ENCODE results near the gene SEC14L3.

GRCh38 chr22:30416837-30417236 lies 55.0 kb downstream of the SEC14L3 start:
- TF ChIP-seq, protein P1, sequence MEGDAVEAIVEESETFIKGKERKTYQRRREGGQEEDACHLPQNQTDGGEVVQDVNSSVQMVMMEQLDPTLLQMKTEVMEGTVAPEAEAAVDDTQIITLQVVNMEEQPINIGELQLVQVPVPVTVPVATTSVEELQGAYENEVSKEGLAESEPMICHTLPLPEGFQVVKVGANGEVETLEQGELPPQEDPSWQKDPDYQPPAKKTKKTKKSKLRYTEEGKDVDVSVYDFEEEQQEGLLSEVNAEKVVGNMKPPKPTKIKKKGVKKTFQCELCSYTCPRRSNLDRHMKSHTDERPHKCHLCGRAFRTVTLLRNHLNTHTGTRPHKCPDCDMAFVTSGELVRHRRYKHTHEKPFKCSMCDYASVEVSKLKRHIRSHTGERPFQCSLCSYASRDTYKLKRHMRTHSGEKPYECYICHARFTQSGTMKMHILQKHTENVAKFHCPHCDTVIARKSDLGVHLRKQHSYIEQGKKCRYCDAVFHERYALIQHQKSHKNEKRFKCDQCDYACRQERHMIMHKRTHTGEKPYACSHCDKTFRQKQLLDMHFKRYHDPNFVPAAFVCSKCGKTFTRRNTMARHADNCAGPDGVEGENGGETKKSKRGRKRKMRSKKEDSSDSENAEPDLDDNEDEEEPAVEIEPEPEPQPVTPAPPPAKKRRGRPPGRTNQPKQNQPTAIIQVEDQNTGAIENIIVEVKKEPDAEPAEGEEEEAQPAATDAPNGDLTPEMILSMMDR (IDR thresholded peaks at IDR 0.05; ENCODE audit: extremely low read depth in 1 of 2, insufficient read depth in 1 of 2, low read depth in 1 of 2, low read length in 2 of 2): no peak
- TF ChIP-seq POLR2A (IDR thresholded peaks at IDR 0.05; ENCODE audit: low read depth, low read length) (no peak), POLR2AphosphoS5 (IDR thresholded peaks at IDR 0.05; ENCODE audit: insufficient read depth, low read depth, low read length) (no peak), JUN (IDR thresholded peaks at IDR 0.05; ENCODE audit: borderline replicate concordance, insufficient read depth, insufficient read length, low read depth) (no peak), EZH2 (IDR thresholded peaks at IDR 0.05; ENCODE audit: borderline replicate concordance, low read depth, low read length, severe bottlenecking) (no peak), FOS (IDR thresholded peaks at IDR 0.05; ENCODE audit: borderline replicate concordance, insufficient read depth, low read length) (no peak), MAX (IDR thresholded peaks at IDR 0.05; ENCODE audit: insufficient read depth, insufficient read length) (no peak), MYC (IDR thresholded peaks at IDR 0.05; ENCODE audit: low read depth, low read length) (no peak)
